Natural killer cell (primary cell): Measurements from ENCODE around the gene SLK. TPM values are rescaled to one million over a fixed set of nuclear protein-coding genes. Genes with fewer than 3 reads are reported as not detected.

Source experiments
- ATAC-seq, 3 donors: fragments of 150-1000 bp in 2 of 3; fragments of 200-7000 bp in 1 of 3; cut with Tn5 transposase; 1 replicate in 1 of 3; 2 replicates in 2 of 3; pipeline ENCODE4 v1.10.0; 2021; ENCODE audit warnings: mild to moderate bottlenecking in 2 of 3, moderate library complexity in 2 of 3
- DNase-seq, 2 donors: peaks; one replicate each; pipeline versions ENCODE4 v3.0.0 to v3.0.0-alpha.2; 2013 to 2021; ENCODE audit warnings: mixed read lengths in 1 of 2
- H3K27ac ChIP-seq: one replicate; pipeline ENCODE4 v1.5.1; 2013; ENCODE audit warnings: mild to moderate bottlenecking, low read length
- H3K27me3 ChIP-seq: one replicate; pipeline ENCODE4 v1.6.1; 2013; ENCODE audit warnings: low read length; ENCODE audit not compliant: control insufficient read depth, insufficient read depth
- H3K36me3 ChIP-seq: one replicate; pipeline ENCODE4 v1.6.1; 2013; ENCODE audit warnings: low read length; ENCODE audit not compliant: control insufficient read depth, insufficient read depth
- H3K4me1 ChIP-seq: one replicate; pipeline ENCODE4 v1.6.1; 2013; ENCODE audit warnings: low read length; ENCODE audit not compliant: control insufficient read depth, insufficient read depth
- H3K4me3 ChIP-seq: one replicate; pipeline ENCODE4 v1.5.1; 2013; ENCODE audit warnings: low read length
- H3K9me3 ChIP-seq: one replicate; pipeline ENCODE4 v1.6.1; 2013; ENCODE audit warnings: low read length; ENCODE audit not compliant: control insufficient read depth, insufficient read depth
- H3K27ac Mint-ChIP-seq, 2 donors: one replicate each; pipeline ENCODE4 v1.8.0; 2022; ENCODE audit warnings: mild to moderate bottlenecking in 2 of 2, mixed read lengths in 2 of 2, moderate library complexity in 1 of 2
- H3K27me3 Mint-ChIP-seq, 2 donors: one replicate each; pipeline ENCODE4 v1.8.0; 2022; ENCODE audit warnings: low read depth in 2 of 2, mixed read lengths in 2 of 2
- H3K36me3 Mint-ChIP-seq: one replicate; pipeline ENCODE4 v1.8.0; 2022; ENCODE audit warnings: mixed read lengths
- H3K4me1 Mint-ChIP-seq, 2 donors: one replicate each; pipeline ENCODE4 v1.8.0; 2022; ENCODE audit warnings: mixed read lengths in 2 of 2
- H3K4me3 Mint-ChIP-seq: one replicate; pipeline ENCODE4 v1.8.0; 2022; ENCODE audit warnings: mild to moderate bottlenecking, moderate library complexity, mixed read lengths
- H3K9me3 Mint-ChIP-seq, 2 donors: one replicate each; pipeline ENCODE4 v1.8.0; 2022; ENCODE audit warnings: mixed read lengths in 2 of 2
- CTCF ChIP-seq: fragments of 200-600 bp; IDR thresholded peaks from one replicate; pipeline ENCODE4 v1.8.0; 2022; ENCODE audit warnings: antibody characterized with exemption
- WGBS: methylation state at CpG from one replicate; pipeline ENCODE4 v1.1.7; 2013; ENCODE audit warnings: missing lambda C conversion rate; ENCODE audit not compliant: insufficient coverage; 5-methylcytosine and 5-hydroxymethylcytosine counted together
- intact Hi-C: fragments of 100-400 bp; cut with micrococcal nuclease; formaldehyde crosslinking; loops from one replicate; pipeline ENCODE4 v1.14.2; 2022
- total RNA-seq, 4 donors: library from RNA; stranded (reverse); fragments of 120-200 nt in 1 of 4; gene quantifications; one replicate each; pipeline versions ENCODE4 v1.2.3 to v1.2.4, GENCODE V29; 2013 to 2022

SLK gene
- total RNA-seq, 3 donors from 2014 or later (not counting 1 experiment from before 2014, with no cell fraction given): 33.4 to 48.7 (median 40.3) TPM

- TF ChIP-seq CTCF: no peak
- no peaks in the 10 kb centered on the region for H3K27me3 ChIP-seq
- no peak overlapping the region for H3K27ac ChIP-seq
- Mint-ChIP-seq H3K9me3 (no peaks in the 10 kb centered on the region), H3K4me3 (no peak overlapping the region), H3K4me1 (peaks cover 4 to 5% of the 10 kb centered on the region in 2 donors), H3K27me3 (no peaks in the 10 kb centered on the region), H3K36me3 (no peaks in the 10 kb centered on the region), H3K27ac (no peak overlapping the region)
- DNase-seq: no peak
- ATAC-seq: no peak
- no peaks in the 10 kb centered on the region for H3K9me3 ChIP-seq
- H3K4me1 ChIP-seq: peaks cover 11% of the 10 kb centered on the region
- no peaks in the 10 kb centered on the region for H3K36me3 ChIP-seq
- WGBS: 96% methylated on average over 3 of the region's 3 CpGs
- no peak overlapping the region for H3K4me3 ChIP-seq
- intact Hi-C loops: no loop called here
These were observed 43.4 kb upstream of the SLK start for GRCh38 chr10:103923502-103923901.

GRCh38 chr10:103925591-103925990 lies 41.3 kb upstream of the SLK start:
- Histone ChIP-seq H3K4me1 (peaks cover 5% of the 10 kb centered on the region), H3K9me3 (no peaks in the 10 kb centered on the region), H3K27me3 (no peaks in the 10 kb centered on the region), H3K36me3 (no peaks in the 10 kb centered on the region), H3K27ac (no peak overlapping the region), H3K4me3 (no peak overlapping the region)
- Mint-ChIP-seq H3K4me1 (no peaks in the 10 kb centered on the region), H3K27ac (no peak overlapping the region), H3K36me3 (no peaks in the 10 kb centered on the region), H3K27me3 (no peaks in the 10 kb centered on the region), H3K9me3 (no peaks in the 10 kb centered on the region), H3K4me3 (no peak overlapping the region)
- no peak for DNase-seq
- no peak for TF ChIP-seq CTCF
- ATAC-seq: no peak
- 86% methylated on average over 1 of the region's 1 CpG for WGBS
- intact Hi-C loops: no loop called here

DNA sequence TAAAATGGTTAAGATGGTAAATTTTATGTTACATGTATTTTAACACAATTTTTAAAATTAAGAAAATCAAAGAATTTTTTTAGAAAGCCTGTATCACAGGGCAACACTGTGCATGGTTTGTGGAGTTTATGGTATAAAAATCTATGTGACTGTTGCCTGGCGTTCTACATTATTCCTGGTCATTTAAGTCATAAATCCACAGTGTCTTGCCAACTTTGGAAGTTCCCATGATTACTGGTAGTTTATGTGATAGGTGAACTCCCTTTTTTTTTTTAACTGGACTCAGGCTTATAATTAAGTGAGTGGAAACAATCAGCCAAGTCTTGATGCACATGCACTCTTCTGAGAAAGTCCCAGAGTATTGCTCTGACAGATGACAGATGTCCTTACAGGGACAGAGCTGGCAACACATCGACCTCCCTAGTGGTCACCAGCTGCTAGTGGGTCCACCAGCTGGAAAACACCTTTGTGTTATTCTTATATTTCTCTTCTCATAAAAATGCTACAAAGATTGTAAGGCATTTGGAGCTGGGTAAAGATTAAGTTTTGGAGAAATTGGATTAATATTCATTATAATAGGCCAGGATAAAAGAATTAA lies 40.1 kb upstream of the SLK start:
- Histone ChIP-seq H3K4me3 (no peak overlapping the region), H3K36me3 (no peaks in the 10 kb centered on the region), H3K27me3 (no peaks in the 10 kb centered on the region), H3K4me1 (peaks cover 5% of the 10 kb centered on the region), H3K9me3 (no peaks in the 10 kb centered on the region), H3K27ac (no peak overlapping the region)
- WGBS: 93% methylated on average over 2 of the region's 2 CpGs
- no peak overlapping the region for H3K27ac Mint-ChIP-seq
- intact Hi-C loops: no loop called here
- ATAC-seq (no peak), DNase-seq (no peak)
- no peak for TF ChIP-seq CTCF
- H3K27me3 Mint-ChIP-seq: no peaks in the 10 kb centered on the region
- no peak overlapping the region for H3K4me3 Mint-ChIP-seq
- H3K9me3 Mint-ChIP-seq: no peaks in the 10 kb centered on the region
- no peaks in the 10 kb centered on the region for H3K4me1 Mint-ChIP-seq
- H3K36me3 Mint-ChIP-seq: no peaks in the 10 kb centered on the region

DNA sequence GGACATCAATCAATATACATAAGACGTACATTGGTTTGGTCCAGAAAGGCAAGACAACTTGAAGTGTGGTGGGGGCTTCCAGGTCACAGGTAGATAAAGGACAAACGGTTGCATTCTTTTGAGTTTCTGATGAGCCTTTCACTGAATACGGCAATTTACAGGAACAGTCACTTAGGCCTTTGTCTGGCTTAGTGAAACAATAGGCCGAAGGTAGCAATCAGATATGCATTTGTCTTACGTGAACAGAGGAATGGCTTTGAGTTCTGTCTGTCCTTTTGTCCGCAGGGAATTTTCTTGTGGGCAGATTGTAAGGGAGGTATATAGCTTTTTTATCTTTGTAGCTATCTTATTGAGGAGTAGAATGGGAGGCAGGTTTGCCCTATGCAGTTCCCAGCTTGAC lies 38.2 kb upstream of the SLK start:
- H3K36me3 Mint-ChIP-seq: no peaks in the 10 kb centered on the region
- H3K4me1 ChIP-seq: no peaks in the 10 kb centered on the region
- no peaks in the 10 kb centered on the region for H3K4me1 Mint-ChIP-seq
- no peak for TF ChIP-seq CTCF
- H3K9me3 ChIP-seq: no peaks in the 10 kb centered on the region
- no peak overlapping the region for H3K4me3 Mint-ChIP-seq
- no peak for ATAC-seq
- H3K9me3 Mint-ChIP-seq: no peaks in the 10 kb centered on the region
- intact Hi-C loops: no loop called here
- no peaks in the 10 kb centered on the region for H3K36me3 ChIP-seq
- H3K27ac Mint-ChIP-seq: no peak overlapping the region
- H3K27me3 Mint-ChIP-seq: no peaks in the 10 kb centered on the region
- DNase-seq: no peak
- no peak overlapping the region for H3K4me3 ChIP-seq
- WGBS: 94% methylated on average over 6 of the region's 6 CpGs
- H3K27ac ChIP-seq: no peak overlapping the region
- H3K27me3 ChIP-seq: no peaks in the 10 kb centered on the region
